ENCODE data around the gene CHST12. TPM values are rescaled to one million over a fixed set of nuclear protein-coding genes. Genes with fewer than 3 reads are reported as not detected.

The CHST12 gene
- total and polyA plus RNA-seq, 2 donors (not counting 1 experiment from before 2014, with no cell fraction given) = 25.4 to 27.1 TPM

DNA sequence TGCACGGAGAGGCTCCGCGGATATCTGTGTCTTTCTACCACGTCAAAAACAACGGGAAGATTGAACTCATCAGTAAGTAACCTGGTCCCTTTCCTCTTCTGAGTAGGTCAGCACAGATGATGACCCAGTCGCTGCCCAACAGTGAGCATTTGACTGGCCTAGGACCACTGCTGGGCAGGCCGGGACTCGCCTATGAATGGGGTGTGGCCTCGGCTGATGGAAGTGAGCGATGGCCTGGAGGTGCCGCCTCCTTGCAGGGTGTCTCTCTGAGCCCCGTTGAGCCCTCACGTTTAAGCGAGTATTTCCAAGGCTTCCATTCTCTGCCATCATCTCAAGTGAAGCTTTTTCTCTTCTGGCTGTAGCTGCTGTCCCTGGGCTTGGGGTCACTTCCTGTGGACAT is 30.7 kb upstream of the CHST12 start:
- no peak overlapping the region for H3K4me2 ChIP-seq (replicated peaks; ENCODE audit: low read depth, low read length, poor library complexity, severe bottlenecking)
- DNase-seq (no peak), ATAC-seq (ENCODE audit: low read depth) (no peak)
- Mint-ChIP-seq H3K9me3 (ENCODE audit: insufficient read depth) (no peaks in the 10 kb centered on the region), H3K4me3 (no peak overlapping the region), H3K27me3 (no peaks in the 10 kb centered on the region), H3K27ac (no peak overlapping the region), H3K4me1 (no peaks in the 10 kb centered on the region)
- no peak overlapping the region for H3K9ac ChIP-seq (ENCODE audit: low read length)
- intact Hi-C loops (cut with micrococcal nuclease) = no loop called here
- H3K4me1 ChIP-seq (ENCODE audit: control insufficient read depth in 2 of 2, insufficient read depth in 2 of 2, low read length in 2 of 2) = no peaks in the 10 kb centered on the region
- H3K36me3 ChIP-seq (replicated peaks in 1 of 2; ENCODE audit: control extremely low read depth in 1 of 2, control insufficient read depth in 1 of 2, extremely low read depth in 1 of 2, insufficient read depth in 2 of 2, low read length in 1 of 2) = peaks cover 7 to 94% of the 10 kb centered on the region in 2 experiments
- WGBS (ENCODE audit: insufficient coverage) = 98% methylated on average over 14 of the region's 14 CpGs
- CTCF ChIA-PET = no interaction called here
- TF ChIP-seq EZH2 (IDR thresholded peaks at IDR 0.05; ENCODE audit: borderline replicate concordance, insufficient read depth, low read depth, low read length, poor library complexity, severe bottlenecking) = no peak
- TF ChIP-seq, protein P1, sequence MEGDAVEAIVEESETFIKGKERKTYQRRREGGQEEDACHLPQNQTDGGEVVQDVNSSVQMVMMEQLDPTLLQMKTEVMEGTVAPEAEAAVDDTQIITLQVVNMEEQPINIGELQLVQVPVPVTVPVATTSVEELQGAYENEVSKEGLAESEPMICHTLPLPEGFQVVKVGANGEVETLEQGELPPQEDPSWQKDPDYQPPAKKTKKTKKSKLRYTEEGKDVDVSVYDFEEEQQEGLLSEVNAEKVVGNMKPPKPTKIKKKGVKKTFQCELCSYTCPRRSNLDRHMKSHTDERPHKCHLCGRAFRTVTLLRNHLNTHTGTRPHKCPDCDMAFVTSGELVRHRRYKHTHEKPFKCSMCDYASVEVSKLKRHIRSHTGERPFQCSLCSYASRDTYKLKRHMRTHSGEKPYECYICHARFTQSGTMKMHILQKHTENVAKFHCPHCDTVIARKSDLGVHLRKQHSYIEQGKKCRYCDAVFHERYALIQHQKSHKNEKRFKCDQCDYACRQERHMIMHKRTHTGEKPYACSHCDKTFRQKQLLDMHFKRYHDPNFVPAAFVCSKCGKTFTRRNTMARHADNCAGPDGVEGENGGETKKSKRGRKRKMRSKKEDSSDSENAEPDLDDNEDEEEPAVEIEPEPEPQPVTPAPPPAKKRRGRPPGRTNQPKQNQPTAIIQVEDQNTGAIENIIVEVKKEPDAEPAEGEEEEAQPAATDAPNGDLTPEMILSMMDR (IDR thresholded peaks at IDR 0.05) = no peak
- H3K9me3 ChIP-seq (ENCODE audit: control extremely low read depth in 1 of 3, control insufficient read depth in 2 of 3, insufficient read depth in 1 of 3, low read length in 2 of 3) = no peaks in the 10 kb centered on the region
- H3K27me3 ChIP-seq (replicated peaks in 1 of 4; ENCODE audit: control extremely low read depth in 1 of 4, control insufficient read depth in 3 of 4, insufficient read depth in 4 of 4, low read length in 3 of 4) = no peaks in the 10 kb centered on the region
- peaks cover 59% of the 10 kb centered on the region for H4K20me1 ChIP-seq (ENCODE audit: control insufficient read depth, insufficient read depth, low read length, poor library complexity, severe bottlenecking)
- H3K4me3 ChIP-seq (ENCODE audit: control extremely low read depth in 1 of 5, extremely low read depth in 1 of 5, insufficient read depth in 1 of 5, low read depth in 2 of 5, low read length in 4 of 5) = no peak overlapping the region
- no peak overlapping the region for H2AFZ ChIP-seq (ENCODE audit: insufficient read depth, low read depth, low read length, poor library complexity, severe bottlenecking)
- H3K79me2 ChIP-seq (ENCODE audit: control insufficient read depth, insufficient read depth, low read length) = peaks cover 84% of the 10 kb centered on the region
- no peak overlapping the region for H3K27ac ChIP-seq (ENCODE audit: low read length in 2 of 2)
- POLR2A ChIA-PET = interaction anchor here (0.5 kb wide), 1 partner anchor 212 kb away, joined by 3 read pairs; no protein-coding TSS in a partner anchor

DNA sequence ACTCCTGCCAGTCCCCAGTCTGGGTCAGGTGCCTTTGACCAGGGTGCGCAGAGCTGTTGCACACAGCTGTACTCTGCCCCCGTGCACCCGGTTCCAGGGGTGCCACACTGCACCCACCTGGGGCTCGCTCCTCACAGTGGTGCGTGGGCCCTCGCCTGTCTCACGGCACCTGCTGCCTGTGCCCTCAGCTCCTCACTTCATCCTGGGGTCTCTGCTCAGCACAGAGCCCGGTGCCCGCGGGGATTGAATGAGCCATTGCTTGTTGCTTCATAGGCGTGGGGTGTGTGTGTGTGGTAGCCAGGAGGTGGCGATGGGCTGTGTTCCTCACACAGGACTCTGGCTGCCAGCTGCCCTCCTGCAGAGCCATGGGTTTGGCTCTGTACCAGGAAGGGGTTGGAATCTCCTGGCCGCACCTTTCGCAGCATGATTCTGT is 30.3 kb upstream of the CHST12 start:
- POLR2A ChIA-PET = interaction anchor here (0.5 kb wide), 1 partner anchor 213 kb away, joined by 3 read pairs; no protein-coding TSS in a partner anchor
- H3K27me3 Mint-ChIP-seq = no peaks in the 10 kb centered on the region
- no peak overlapping the region for H3K4me3 Mint-ChIP-seq
- Histone ChIP-seq H3K9ac (ENCODE audit: low read length) (no peak overlapping the region), H3K4me3 (ENCODE audit: control extremely low read depth in 1 of 5, extremely low read depth in 1 of 5, insufficient read depth in 1 of 5, low read depth in 2 of 5, low read length in 4 of 5) (no peak overlapping the region), H3K79me2 (ENCODE audit: control insufficient read depth, insufficient read depth, low read length) (peaks cover 83% of the 10 kb centered on the region), H3K9me3 (ENCODE audit: control extremely low read depth in 1 of 3, control insufficient read depth in 2 of 3, insufficient read depth in 1 of 3, low read length in 2 of 3) (no peaks in the 10 kb centered on the region), H4K20me1 (ENCODE audit: control insufficient read depth, insufficient read depth, low read length, poor library complexity, severe bottlenecking) (peaks cover 63% of the 10 kb centered on the region), H3K27me3 (replicated peaks in 1 of 4; ENCODE audit: control extremely low read depth in 1 of 4, control insufficient read depth in 3 of 4, insufficient read depth in 4 of 4, low read length in 3 of 4) (no peaks in the 10 kb centered on the region), H3K4me1 (ENCODE audit: control insufficient read depth in 2 of 2, insufficient read depth in 2 of 2, low read length in 2 of 2) (no peaks in the 10 kb centered on the region), H3K27ac (ENCODE audit: low read length in 2 of 2) (no peak overlapping the region), H3K36me3 (replicated peaks in 1 of 2; ENCODE audit: control extremely low read depth in 1 of 2, control insufficient read depth in 1 of 2, extremely low read depth in 1 of 2, insufficient read depth in 2 of 2, low read length in 1 of 2) (peaks cover 7 to 90% of the 10 kb centered on the region in 2 experiments), H2AFZ (ENCODE audit: insufficient read depth, low read depth, low read length, poor library complexity, severe bottlenecking) (no peak overlapping the region), H3K4me2 (replicated peaks; ENCODE audit: low read depth, low read length, poor library complexity, severe bottlenecking) (no peak overlapping the region)
- no peak for TF ChIP-seq EZH2 (IDR thresholded peaks at IDR 0.05; ENCODE audit: borderline replicate concordance, insufficient read depth, low read depth, low read length, poor library complexity, severe bottlenecking)
- TF ChIP-seq, protein P1 (IDR thresholded peaks at IDR 0.05) = no peak
- intact Hi-C loops (cut with micrococcal nuclease) = no loop called here
- no peaks in the 10 kb centered on the region for H3K4me1 Mint-ChIP-seq
- DNase-seq (no peak), ATAC-seq (ENCODE audit: low read depth) (no peak)
- WGBS (ENCODE audit: insufficient coverage) = 97% methylated on average over 10 of the region's 14 CpGs
- no peaks in the 10 kb centered on the region for H3K9me3 Mint-ChIP-seq (ENCODE audit: insufficient read depth)
- CTCF ChIA-PET = no interaction called here
- no peak overlapping the region for H3K27ac Mint-ChIP-seq
